ENCODE results near the gene HTR3E.

GRCh38 chr3:184096811-184097383 is at the start of gene HTR3E:
- TF ChIP-seq ZNF274 (IDR thresholded peaks at IDR 0.05; ENCODE audit: low read depth, low read length), result no peak
- no peak for TF ChIP-seq YY1 (IDR thresholded peaks at IDR 0.05; ENCODE audit: insufficient read depth, insufficient read length)
